GM12878 (cell line): ENCODE measurements around the gene GABPA. TPM values are rescaled to one million over a fixed set of nuclear protein-coding genes. Genes with fewer than 3 reads are reported as not detected.

Experiments
- CUX1 ChIP-seq: IDR thresholded peaks from 2 replicates; pipeline ENCODE4 v1.6.1; 2012; ENCODE audit warnings: improper control_type of control experiment, low read depth, low read length; ENCODE audit not compliant: insufficient replicate concordance
- E2F4 ChIP-seq: IDR thresholded peaks from 2 replicates; pipeline ENCODE4 v1.6.1; 2012; ENCODE audit warnings: low read depth, low read length, improper control_type of control experiment
- EED ChIP-seq: sonication (generic); IDR thresholded peaks from 2 replicates; pipeline ENCODE4 v1.6.1; 2016; ENCODE audit warnings: antibody characterized with exemption, low read depth
- HDAC6 ChIP-seq: fragments of 200-600 bp; sonication (generic); IDR thresholded peaks from one replicate; pipeline ENCODE4 v1.8.0; 2017; ENCODE audit warnings: antibody characterized with exemption; ENCODE audit not compliant: unreplicated experiment
- MLLT1 ChIP-seq: fragments of 450-650 bp; IDR thresholded peaks from 2 replicates; pipeline ENCODE4 v1.6.1; 2016; ENCODE audit warnings: mild to moderate bottlenecking
- PAX5 ChIP-seq: IDR thresholded peaks from 2 replicates; pipeline ENCODE4 v1.6.1; 2011; ENCODE audit warnings: low read depth, low read length, borderline replicate concordance
- RB1 ChIP-seq: fragments of 450-650 bp; formaldehyde crosslinking; IDR thresholded peaks from 2 replicates; pipeline ENCODE4 v1.6.1; 2017; ENCODE audit warnings: mild to moderate bottlenecking, borderline replicate concordance
- STAT3 ChIP-seq: IDR thresholded peaks from 2 replicates; pipeline ENCODE4 v1.6.1; 2011; ENCODE audit warnings: low read depth, low read length, improper control_type of control experiment
- polyA plus RNA-seq, 11 experiments: library from polyadenylated mRNA; depleted of rRNA in 4 of 11; unstranded in 6 of 11; stranded (reverse) in 5 of 11; fragments of >200 nt; fragmentation: Nextera tagmentation in 4 of 11; fragmentation: Illumina TruSeq in 1 of 11; extraction: Ambion mirVana in 4 of 11; extraction: Trizol in 1 of 11; gene quantifications; 1 replicate in 1 of 11; 2 replicates in 10 of 11; pipeline versions ENCODE4 v1.2.1 to v1.2.3, GENCODE V29; 2011 to 2016; ENCODE audit warnings: inconsistent platforms in 2 of 11, missing spikeins in 2 of 11, low read depth in 1 of 11
- total RNA-seq, 4 experiments: library from RNA; depleted of rRNA in 3 of 4; stranded (reverse); fragments of >200 nt in 3 of 4; fragmentation: Illumina TruSeq in 1 of 4; extraction: Trizol in 1 of 4; gene quantifications; 2 replicates each; pipeline versions ENCODE4 v1.2.1 to v1.2.3, GENCODE V29; 2013 to 2021

The GABPA gene
- total and polyA plus RNA-seq, 10 of the 15 experiments (the other 5 are each of a cell fraction or from before 2014, with no cell fraction given): 7.6 to 25.6 (median 22.9) TPM

GRCh38 chr21:25735646-25736597, 1.1 kb downstream of the GABPA start (continued):
- TF ChIP-seq CUX1 (no peak), RB1 (no peak), E2F4 (0 out of 2 replicates have a peak, but pooled peaks have one; percentile 19), HDAC6 (no peak), STAT3 (no peak), MLLT1 (peak; percentile 53; the same call in 1 of the 2 replicates), EED (0 out of 2 replicates have a peak, but pooled peaks have one; percentile 15), PAX5 (no peak)
